Germinal center (tissue), 1 donor: ENCODE results near the gene TRHDE.
A peak's percentile ranks its signal among the peaks of the same experiment; 100 is the strongest.

ENCODE experiments used
- DNase-seq: peaks from one replicate; pipeline ENCODE4 v3.0.0; 2012; ENCODE audit warnings: mixed read lengths, low spot score

The TRHDE gene

DNA sequence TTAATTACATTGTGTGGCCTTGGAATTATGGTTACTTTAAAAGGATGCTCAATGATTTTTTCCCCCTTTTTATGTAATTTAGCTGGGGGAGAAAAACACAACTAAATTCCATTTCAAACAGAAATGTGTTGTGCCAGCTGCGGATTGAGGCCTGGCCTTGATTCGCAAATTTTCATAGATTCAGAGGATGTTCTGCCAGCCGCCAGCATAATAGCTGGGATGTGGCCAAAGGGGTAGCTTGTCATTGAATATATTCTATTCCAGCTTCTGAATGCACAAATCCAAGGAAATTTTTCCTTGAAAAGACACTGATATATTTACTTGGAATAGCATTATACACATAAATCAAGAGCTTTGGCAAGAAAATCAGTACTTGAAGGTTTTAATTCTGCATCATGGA is 43.7 kb downstream of the TRHDE start:
- no peak for DNase-seq

DNA sequence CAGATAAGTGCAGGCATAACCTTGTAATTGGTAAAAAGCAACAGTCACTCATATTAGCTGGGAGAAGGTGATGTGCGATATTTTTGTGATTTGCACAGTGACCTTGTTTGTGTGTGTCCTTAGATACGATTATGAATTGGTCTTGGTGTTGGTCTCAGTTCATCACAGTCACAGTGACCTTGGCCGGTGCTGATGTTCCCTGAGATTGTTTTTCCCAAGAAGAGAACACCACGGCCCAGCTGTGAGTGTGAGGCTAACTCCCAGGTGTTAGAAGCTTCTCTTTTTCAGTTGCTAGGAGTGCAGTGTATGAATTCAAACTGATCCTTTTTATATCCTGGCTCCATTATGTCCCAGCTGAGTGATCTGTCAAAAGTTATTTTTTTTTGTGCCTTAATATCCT is 46.2 kb downstream of the TRHDE start:
- DNase-seq: no peak

DNA sequence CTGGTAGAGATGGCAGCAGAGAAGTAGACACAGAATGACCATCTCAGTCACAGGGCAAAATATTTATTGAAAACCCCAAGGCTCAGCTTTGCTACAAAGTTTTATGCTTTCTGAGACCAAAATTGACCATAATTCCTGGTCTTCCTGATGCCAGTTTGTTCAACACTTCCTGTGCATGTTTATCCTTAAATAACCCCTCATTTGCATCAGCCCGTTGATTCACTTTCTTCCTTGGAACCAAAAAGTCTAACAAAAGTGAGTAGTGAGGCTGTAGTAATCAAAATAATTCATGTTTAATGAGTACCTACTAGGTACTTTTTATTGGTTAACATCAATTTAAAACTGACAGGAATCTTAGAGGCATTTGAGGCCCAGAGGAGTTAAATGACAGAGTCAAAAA is 51.7 kb downstream of the TRHDE start:
- no peak for DNase-seq

DNA sequence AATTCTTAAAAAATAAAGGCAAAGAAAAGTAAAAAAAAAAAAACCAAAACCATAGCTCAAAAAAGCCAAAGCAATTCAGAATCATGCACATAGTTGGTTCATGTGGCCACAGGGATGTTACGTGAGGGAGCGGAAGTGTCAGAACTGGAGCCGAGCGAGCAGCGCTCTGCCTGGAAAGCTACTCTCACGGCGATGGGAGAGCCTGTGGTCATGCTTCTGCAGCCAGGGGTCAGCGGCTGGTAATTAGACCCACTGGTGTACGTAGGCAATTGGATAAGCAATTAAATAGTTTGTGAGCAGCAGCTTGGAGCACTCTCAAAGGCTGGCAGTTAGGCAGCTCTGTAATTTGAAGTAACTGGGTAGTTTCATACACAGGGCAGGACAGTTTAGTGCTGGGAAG is 58.1 kb downstream of the TRHDE start:
- DNase-seq: no peak

DNA sequence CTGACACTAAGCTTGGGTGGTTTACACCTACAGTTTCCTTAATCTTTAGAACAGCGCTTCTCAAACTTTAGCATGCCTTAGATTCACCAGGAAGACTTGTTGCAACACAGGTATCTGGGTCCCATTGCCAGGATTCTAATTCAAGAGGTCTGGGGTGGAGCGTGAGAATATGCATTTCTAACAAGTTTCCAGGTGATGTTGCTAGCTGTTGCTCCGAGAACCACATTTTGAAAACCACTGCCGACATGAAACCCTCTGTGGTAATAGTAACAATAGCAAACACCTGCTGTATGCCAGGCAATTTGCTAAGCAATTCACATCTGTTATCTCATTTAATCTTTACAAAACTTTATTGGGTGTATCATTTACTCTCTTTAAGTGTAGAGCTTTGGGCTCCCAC is 58.6 kb downstream of the TRHDE start:
- no peak for DNase-seq

DNA sequence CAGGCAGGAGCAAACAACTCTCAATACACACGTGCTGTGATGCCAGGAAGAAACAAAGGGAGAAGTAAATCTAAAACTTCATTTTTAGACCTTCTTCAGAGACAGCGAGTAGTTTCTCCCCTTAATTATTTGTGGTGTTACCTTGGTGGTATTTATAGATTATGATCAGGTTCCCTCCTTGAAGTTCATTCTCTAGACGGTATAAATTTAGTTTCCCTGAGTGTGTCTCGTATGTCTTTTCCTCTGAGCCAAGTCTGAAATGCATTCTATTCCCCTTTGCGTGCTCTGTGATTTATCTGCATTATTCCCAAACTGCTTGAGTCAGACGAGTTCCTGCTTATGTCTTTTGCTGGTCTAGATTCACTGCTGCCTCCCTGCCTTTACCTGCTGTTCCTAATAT is 65.2 kb downstream of the TRHDE start:
- no peak for DNase-seq

DNA sequence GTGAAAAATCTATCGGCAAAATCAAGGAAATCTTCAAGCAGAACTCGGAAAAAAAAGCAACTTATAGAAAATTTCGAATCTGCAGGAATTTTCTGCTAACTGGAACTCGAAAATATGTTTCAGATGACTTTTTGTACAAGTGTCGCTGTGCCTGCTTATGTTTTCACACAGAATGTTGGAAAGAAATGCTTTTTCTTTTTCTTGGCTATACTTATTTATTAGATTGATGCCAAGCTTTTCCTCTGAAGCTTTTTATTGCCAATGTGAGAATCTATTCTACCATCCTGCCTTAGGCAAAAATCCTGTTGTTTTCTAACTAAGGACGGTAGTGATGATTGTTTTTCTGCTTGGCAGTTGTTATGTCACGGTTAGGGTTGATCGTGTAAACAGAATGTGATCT is 65.8 kb downstream of the TRHDE start:
- no peak for DNase-seq

DNA sequence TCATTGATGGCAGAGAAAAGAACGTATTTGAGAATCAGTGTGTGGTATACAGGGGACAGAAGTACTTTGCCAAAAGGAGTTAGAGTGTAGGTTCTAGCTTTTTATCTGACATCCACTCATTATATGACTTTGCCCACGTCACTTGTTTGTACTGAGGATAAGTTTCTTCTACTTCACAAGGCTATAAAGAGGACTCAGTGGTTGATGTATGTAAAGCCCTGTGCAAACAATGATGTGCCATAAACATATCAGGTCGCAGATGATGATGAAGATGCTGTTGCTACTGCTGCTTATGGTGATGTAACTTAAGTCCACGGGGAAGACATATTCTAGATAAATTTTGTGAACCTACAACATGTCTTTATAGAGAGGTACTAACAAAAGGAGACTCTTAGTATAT is 66.3 kb downstream of the TRHDE start:
- DNase-seq: no peak

DNA sequence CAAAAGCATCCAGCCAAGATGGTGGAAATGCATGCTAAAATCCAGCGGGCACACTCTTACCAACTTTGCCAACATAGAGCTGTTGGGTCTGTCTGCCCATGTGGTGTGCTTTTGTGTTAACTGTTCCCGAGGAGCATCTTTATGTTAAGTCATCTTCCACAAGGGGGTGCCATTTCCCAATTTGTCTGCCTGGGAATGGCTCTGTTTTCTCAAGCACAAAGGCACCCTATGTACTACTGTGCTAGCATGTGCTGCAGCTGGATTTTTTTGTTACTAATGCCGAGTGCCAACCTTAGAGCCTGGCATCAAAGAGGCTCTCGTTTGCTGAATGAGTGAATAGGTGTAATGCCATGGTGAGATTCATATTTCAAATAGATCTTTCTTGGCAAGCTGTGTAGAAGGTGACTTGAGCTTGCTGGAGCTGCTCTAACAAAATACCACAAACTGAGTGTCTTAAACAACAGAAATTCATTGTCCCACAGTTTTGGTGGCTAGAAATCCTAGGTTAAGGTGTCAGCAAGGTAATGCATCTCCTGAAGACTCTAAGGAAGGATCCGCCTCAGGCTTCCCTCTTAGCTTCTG is 74.3 kb downstream of the TRHDE start:
- peak; percentile 5 for DNase-seq

DNA sequence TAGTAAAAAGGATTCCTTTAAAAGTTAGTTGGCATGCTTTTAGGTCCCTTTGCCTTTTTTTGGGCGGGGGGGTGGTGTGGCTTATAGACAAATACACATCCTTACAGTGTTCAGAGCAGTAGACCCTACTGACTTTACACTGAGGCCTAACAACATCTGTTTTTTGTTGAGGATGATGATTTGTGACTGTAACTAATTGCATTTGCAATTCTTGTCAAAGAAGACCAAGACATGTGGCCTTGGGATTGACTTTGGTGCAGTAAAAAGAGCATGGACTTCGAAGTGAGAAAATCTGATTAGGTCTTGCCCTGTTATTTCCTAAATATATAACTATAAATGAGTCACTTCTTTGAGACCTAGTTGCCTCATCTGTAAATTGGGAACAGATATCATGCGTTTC is 77.3 kb downstream of the TRHDE start:
- DNase-seq: no peak

DNA sequence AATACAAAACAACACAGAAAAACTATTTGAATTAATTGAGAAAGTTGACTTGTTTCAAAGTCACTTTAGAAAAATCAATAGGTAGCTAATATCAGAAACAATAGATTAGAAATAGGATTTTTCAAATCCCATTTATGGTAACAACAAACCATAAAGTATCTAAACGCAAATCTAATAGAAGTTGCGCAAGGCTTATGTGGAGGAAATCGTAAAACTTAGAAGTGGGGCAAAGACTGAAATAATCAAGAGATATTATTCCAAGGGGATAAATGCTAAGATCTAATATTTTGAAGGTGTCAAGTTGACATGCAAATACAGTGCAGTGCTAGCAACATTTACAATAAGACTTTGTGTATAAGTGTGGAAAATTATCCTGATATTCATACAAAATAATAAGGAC is 87.2 kb downstream of the TRHDE start:
- DNase-seq: no peak

DNA sequence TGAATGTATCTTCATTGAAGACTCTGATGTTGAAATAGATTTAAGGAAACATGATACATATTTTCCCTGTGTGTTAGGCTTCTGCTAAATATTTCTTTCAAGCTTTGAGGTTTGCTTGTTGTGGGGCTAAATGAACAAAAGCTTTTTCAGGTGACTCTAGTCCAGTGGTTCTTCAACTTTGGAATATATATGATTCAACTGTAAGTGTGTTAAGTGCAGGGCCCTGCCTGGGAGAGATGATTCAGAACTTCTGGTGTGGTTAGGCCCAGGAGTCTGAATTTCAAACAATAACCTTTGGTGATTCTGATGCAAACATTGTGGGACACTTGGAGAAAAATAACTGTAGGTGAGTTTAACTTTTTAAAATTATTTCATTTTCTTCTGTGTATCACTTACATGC is 93.0 kb downstream of the TRHDE start:
- no peak for DNase-seq

DNA sequence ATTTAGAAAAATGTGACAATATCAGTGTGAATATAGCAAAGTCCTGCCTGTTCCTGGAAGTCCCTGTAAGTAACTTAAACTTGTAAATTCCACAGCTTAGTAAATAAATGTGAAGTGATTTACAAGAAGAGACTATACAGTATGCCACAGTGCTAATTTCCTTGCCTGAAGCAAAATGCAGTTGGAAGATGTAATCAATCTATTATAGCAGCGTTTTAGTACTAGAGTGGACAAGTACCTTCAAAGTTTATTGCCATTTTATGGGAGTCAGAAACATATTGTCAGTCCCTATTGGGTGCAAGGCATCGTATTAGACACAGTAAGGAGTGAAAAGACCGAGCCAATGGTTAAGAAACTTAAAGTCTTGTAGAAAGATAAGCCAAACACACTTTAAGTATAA is 94.1 kb downstream of the TRHDE start:
- no peak for DNase-seq

DNA sequence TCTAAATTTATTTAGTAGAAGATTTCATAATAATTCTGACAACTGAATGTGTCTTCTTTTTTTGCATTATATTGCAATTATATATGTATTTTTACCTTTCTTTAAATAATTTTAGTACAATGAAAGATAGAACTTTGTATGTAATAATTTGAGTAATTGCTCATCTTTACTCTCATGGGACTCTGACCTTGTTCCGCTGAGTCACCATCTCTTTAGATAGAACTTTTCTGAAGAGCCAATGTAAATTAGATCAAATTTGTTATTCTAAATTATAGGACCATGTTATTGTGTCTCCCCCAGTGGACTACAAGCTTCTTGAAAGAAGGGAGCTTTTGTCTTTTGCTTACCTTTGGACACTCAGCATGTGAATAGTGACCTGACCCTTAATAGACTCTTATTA is 96.1 kb downstream of the TRHDE start:
- DNase-seq: no peak

DNA sequence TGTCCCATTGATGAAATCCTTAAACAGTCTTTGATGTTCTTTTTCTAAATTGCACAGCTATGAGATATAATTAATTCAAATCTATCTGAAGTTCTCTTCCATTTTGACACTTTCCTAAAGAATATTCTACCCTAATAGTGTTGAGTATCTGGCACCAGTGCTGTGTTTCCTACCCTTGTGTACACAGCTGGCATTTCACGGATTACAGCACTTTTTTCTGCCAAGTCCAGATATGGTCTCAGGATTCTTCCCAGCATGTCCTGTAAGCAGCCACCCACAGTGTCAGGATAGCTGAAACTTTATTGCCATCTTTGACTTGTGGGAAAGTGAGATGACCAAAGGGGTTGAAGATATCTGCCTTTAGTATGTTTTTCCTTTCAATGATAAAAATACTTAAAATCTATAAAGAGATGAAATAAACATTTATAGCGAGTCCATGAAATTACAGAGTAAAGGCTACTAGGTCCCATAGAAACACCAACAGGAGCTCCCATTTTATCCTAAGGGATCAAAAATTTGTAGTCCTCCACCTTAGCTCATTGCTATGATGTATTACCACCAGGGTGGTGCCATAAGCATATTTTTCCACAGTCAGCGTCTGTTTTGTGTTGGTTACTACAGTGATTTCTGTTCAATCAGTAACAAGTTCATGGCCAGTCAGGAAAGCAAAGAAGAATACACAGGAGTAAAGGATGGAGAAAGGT is 96.7 kb downstream of the TRHDE start:
- DNase-seq: no peak

DNA sequence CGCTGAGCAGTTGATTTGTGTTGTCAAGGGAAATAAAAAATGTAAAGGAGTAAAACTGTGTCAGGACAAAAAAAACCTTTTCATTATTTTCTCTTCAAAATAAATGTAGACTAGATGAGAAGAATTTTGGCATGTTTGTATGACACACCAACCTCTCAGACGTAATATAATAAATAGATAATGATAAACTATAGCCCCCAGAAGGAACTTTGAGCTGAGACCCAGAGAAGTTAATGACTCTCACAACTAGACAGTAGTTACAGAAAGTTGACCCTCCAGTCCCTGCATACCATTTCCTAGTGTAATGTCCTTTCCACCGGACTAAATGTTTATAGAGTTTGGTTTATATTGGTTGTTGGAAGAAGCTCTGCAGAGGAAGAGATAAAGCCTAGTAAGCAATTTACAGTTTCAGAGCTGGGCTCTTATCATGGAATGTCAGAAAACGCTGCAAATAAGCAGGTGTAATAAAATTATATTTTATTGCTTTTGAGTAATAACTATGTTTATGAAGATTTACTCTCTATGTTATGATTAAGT is 97.3 kb downstream of the TRHDE start:
- no peak for DNase-seq

DNA sequence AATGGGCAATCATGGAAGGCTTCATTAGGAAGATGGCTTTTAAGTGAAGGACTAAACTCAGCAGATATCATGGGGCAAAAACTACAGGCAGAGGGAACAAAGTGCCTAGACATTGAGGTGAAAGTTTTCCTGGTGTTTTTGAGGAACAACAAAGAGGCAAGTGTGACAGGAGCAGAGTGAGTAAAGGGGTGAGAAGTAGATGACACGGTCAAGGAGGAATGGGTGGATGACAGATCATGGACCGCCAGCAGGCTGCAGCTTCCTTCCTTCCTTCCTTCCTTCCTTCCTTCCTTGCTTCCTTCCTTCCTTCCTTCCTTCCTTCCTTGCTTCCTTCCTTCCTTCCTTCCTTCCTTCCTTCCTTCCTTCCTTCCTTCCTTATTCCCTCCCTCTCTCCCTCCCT is 108.3 kb downstream of the TRHDE start:
- no peak for DNase-seq

DNA sequence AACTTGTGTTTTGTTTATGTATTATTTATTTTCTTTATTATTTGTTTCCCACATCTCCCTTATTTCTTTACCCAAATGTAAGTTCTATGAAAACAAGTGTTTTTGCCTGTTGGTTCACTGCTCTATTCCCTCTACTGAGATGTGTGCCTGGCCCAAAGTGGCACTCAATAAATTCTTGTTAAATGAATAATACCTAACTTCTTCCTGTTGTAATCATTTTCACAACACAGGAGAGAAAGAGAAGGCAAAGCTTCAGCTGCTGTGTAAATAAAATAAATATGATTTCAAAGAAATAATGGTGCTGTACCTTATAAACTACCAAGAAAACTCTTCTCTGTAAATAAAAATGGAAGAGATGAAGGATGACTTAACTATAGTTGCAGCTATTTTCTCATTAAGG is 116.2 kb downstream of the TRHDE start:
- no peak for DNase-seq

DNA sequence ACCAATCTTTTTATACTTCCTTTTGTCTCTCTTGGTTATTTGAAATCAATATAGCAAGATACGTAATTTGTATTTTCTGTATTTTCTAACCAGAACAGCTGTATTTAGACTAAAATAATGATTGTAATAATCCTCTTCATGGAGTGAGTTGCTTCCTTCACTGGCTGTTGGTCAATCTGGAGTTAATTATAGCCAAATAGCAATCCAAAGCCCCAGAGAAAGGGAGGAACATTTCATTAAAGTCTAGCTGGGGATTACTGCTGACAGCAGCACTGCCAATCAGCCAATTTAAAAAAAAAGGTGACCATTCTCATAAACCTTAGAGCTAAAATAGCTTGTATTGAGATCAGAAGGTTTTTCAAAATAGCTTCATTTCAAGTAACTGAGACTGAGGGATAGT is 118.0 kb downstream of the TRHDE start:
- no peak for DNase-seq

DNA sequence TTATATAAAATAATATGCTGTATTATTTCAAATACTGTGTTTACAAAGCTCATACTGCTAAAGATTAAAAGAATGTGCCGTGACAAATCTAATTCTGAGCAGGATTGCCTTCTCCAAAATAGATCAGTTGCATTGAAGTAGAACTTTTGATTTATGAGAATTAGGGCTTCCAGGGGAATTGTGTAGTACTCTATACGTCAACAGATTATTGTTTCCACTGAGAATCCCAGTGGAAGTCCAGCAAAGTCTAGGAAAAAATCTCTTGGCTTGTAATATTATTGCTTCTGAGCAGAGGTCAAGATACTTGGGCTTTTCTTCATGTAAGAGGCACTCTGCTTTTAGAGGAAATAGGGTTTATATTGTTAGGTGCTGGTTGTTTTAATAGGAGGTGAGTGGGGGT is 133.9 kb downstream of the TRHDE start:
- no peak for DNase-seq

DNA sequence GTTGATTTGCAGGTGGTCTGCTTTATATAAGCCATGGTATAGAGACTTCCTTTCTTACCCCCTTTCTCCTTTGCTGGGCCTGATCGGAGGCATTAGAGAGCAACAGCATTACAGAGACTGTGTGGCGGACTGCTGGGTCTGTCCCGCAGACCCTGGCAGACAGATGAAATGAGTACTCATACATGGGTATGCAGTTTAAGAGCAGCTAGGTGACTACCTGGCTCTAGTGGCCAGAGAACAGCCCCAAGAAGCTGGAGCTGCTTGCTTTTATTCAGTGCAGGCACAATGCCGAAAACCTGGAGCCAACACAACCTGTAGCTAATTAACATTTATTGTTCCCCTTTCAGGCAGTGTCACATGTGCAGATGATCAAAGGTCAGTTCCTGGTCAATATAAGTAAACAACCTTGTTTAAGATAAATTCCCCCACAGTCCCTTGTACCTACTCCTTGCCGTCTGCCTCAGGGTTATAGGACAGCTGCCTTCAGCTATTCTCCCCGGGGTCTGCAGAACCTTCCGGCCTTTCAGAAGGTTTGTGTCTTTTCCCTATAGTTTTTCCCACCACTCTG is 160.0 kb downstream of the TRHDE start:
- DNase-seq: no peak

DNA sequence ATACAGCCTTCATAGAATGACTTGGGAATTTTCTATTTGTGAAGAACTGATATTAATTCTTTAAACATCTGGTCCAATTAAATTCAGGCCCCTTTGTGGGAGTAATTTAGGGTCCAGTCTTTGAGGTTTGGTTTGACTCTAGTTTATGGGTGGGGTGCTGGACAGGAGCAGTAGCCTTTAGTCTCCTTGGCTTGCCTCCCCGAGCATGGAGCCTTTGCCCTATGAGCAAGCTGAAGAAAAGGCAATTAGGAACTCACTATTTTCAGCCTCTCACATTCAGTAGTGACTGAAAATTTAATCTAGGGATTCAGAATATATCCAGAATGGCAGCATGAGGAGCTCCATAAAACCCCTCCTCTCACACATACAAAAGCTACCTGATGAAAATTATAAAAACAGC is 161.1 kb downstream of the TRHDE start:
- no peak for DNase-seq

DNA sequence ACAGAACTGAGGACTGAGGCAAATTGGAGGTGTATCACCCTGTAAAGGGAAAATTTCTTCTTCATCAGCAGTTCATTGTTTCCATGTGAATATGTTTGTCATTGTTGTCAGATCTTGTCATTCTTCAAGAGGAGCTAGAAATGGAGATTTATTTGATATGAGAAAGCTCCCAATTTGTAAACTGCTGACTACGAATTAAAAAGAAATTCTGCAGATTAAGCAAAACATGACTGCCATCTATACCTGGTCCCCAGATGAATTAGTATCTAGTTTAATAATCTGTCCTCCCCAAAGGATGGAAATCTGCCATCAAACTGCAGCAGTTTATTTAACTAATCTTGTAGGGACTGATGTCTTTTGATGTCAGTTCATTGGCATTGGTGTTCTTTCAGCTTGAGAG is 162.8 kb downstream of the TRHDE start:
- DNase-seq: no peak

DNA sequence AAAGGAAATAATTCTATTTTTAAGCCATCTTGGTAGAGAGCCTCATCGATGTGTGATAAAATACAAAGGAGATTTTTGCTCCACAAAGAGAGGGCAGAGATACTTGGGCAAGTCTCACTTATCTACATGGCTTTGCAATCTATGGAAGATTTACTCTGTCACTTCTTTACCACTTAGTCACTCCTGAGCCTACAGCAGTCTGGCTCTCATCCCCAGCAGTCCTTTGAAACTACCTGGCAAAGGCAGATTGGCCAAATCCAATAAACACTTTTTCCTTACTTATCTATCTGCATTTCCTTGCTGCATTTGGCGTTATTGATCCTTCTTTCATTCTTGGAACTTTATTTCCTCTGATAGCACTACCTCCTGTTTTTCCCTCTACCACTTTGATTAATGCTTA is 170.0 kb downstream of the TRHDE start:
- DNase-seq: no peak
